ENCODE results near the gene EHBP1L1.

EHBP1L1 gene

GRCh38 chr11:65616575-65617001, 40.7 kb downstream of the EHBP1L1 start:
- DNase-seq (ENCODE audit: low read depth, low spot score) = no peak

GRCh38 chr11:65617136-65617850, 41.4 kb downstream of the EHBP1L1 start:
- DNase-seq (ENCODE audit: low read depth, low spot score) = no peak

- no peak for DNase-seq (ENCODE audit: low read depth, low spot score)
Observed at GRCh38 chr11:65617990-65618751, 42.3 kb downstream of the EHBP1L1 start.

GRCh38 chr11:65618763-65619162, 42.9 kb downstream of the EHBP1L1 start:
- no peak for DNase-seq (ENCODE audit: low read depth, low spot score)

GRCh38 chr11:65619281-65619928, 43.6 kb downstream of the EHBP1L1 start:
- no peak for DNase-seq (ENCODE audit: low read depth, low spot score)

GRCh38 chr11:65620666-65621065, 44.8 kb downstream of the EHBP1L1 start:
- no peak for DNase-seq (ENCODE audit: low read depth, low spot score)

GRCh38 chr11:65621460-65621859, 45.6 kb downstream of the EHBP1L1 start:
- no peak for DNase-seq (ENCODE audit: low read depth, low spot score)

GRCh38 chr11:65622011-65622410, 46.2 kb downstream of the EHBP1L1 start:
- DNase-seq (ENCODE audit: low read depth, low spot score) = no peak

GRCh38 chr11:65623177-65623576, 47.3 kb downstream of the EHBP1L1 start:
- no peak for DNase-seq (ENCODE audit: low read depth, low spot score)

- DNase-seq (ENCODE audit: low read depth, low spot score) = no peak
Observed at GRCh38 chr11:65623852-65624616, 48.2 kb downstream of the EHBP1L1 start.

- DNase-seq (ENCODE audit: low read depth, low spot score) = no peak
Observed at GRCh38 chr11:65624931-65625627, 49.2 kb downstream of the EHBP1L1 start.

- DNase-seq (ENCODE audit: low read depth, low spot score) = peak; percentile 60
Observed at GRCh38 chr11:65625628-65626342, 49.9 kb downstream of the EHBP1L1 start.

GRCh38 chr11:65627202-65627601, 51.3 kb downstream of the EHBP1L1 start:
- no peak for DNase-seq (ENCODE audit: low read depth, low spot score)

GRCh38 chr11:65629579-65629978, 53.7 kb downstream of the EHBP1L1 start:
- DNase-seq (ENCODE audit: low read depth, low spot score) = no peak

- DNase-seq (ENCODE audit: low read depth, low spot score) = no peak
Observed at GRCh38 chr11:65630215-65630614, 54.4 kb downstream of the EHBP1L1 start.

- no peak for DNase-seq (ENCODE audit: low read depth, low spot score)
Observed at GRCh38 chr11:65633390-65634108, 57.7 kb downstream of the EHBP1L1 start.

GRCh38 chr11:65634109-65634436, 58.2 kb downstream of the EHBP1L1 start:
- no peak for DNase-seq (ENCODE audit: low read depth, low spot score)

- DNase-seq (ENCODE audit: low read depth, low spot score) = no peak
Observed at GRCh38 chr11:65634440-65634839, 58.6 kb downstream of the EHBP1L1 start.

GRCh38 chr11:65634905-65635731, 59.3 kb downstream of the EHBP1L1 start:
- no peak for DNase-seq (ENCODE audit: low read depth, low spot score)

Data from ELF-1 (cell line).